Hematopoietic multipotent progenitor cell (in vitro differentiated cells): ENCODE data around the gene IFFO2. TPM values are rescaled to one million over a fixed set of nuclear protein-coding genes. Genes with fewer than 3 reads are reported as not detected.

Experiments used
- DNase-seq, 3 donors: peaks; one replicate each; pipeline ENCODE4 v3.0.0-alpha.2; 2011 to 2015; ENCODE audit warnings: low read depth in 2 of 3, low spot score in 2 of 3
- total RNA-seq: library from RNA; depleted of rRNA; stranded (reverse); fragments of >200 nt; gene quantifications from one replicate; pipeline ENCODE4 v1.2.3, GENCODE V29; 2012

The IFFO2 gene
- total RNA-seq, 1 donor = 30.7 TPM

DNA sequence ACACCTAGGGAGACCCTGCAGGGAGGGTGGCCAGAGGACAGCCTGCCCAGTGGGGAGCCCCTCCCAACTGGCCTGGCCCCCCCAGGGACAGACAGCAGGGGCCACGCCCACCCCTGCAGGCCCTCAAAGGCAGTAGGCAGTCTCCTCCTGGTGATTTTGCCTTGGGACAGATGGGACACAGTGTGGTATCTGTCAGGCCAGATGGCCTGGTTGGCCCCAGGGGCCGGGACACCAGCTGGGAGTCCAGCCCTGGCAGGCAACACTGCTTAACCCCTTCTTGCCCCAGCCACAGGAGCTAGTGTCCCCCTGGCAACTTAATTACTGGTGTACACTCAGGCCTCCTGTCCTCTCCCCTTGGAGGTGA lies 17.8 kb downstream of the IFFO2 start:
- no peak for DNase-seq

DNA sequence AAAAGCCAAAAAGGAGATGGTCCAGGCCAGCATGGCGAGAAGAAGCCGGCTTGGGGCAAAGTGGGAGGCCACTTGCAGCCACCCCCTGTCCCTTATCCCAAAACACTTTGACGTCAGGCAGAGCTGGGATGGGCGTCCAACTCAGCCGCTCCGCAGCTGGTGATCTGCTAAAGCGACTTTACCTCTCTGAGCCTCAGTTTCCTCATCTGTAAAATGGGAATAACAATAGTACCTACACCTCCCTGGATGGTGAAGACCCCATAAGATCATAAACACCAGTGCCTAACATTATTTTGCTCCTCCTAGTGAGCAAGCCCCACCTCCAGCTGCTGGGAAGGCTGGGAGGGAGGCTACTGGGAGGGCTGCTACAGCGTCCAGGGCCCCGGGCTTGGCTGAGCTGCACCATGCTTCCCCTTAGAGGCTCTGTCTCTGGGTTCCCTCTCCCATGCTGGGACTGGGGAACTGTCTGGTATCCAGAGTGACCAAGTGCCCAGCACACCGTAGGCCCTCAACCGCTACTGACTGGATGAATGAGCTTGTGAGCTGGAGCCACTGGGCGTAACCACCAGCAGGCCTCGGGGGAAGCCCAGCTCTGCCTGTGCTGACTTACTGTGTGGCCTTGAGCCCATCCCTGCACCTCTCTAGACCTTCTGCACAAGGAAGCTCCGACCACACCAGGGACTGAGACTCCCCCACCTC lies 18.3 kb downstream of the IFFO2 start:
- DNase-seq = no peak

DNA sequence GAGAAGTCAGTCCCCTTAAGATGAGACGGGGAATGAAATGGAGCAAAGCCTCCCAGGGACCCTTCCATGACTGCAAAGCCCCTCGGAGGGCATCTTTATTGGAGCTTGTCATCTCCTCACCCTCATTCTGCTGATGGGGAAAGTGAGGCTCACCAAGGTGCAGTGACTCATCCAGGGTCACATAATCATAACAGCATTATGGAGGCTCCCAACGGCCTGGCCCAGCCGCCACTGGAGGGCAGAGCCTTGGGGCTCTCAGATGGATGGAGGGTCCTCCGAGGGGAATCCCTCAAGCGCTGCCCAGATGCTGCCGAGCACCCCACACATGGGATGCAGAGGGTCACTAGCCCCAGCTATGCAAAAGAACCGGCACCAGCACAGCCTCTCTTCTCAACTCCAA lies 18.9 kb downstream of the IFFO2 start:
- no peak for DNase-seq

DNA sequence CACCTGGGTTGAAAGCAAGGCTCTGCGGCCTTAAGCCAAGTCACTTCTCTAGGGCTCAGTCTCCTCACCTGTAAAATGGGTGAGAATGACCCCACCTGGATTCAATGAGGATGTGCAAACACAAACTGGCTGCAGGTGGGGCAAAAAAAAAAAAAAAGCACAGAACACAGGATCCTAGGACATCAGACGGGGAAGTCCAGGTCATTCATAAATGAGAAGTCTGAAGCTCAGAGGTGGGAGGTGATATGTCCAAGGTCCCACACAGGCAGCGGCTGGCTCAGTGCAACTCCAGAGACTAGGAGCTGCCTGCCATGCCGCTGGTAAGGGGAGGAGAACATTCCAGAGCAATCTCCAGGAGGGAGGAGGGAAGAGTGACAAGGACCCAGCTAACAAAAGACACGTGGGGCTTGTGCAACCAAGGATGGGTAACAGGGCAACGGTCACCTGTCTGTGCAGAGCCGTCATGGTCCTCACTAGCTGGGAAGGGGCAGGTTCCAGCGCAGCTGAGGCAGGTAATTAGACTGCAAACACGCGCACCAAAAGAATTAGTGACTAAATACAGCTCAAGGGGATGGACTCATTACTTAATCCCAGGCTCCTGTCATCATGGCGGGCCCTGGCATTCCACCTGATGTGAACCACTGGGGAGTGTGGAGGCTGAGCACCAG lies 19.5 kb downstream of the IFFO2 start:
- DNase-seq = no peak

DNA sequence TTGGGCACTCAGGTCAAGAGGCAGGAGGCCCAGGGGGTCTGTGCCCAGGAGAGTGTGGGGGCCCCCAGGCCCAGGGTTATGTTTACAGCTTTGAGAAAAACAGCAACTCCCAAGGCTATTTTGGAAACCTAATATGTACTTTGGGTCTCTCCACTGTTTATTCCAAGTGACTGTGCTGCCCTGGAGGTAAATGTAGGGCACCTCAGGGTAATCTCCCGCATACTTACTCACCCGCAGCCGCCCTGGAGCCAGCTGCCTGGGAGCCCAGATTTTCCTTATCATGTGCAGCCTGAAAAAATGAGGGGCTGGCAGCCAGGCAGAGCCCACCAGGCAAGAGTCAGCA lies 20.0 kb downstream of the IFFO2 start:
- DNase-seq = no peak

DNA sequence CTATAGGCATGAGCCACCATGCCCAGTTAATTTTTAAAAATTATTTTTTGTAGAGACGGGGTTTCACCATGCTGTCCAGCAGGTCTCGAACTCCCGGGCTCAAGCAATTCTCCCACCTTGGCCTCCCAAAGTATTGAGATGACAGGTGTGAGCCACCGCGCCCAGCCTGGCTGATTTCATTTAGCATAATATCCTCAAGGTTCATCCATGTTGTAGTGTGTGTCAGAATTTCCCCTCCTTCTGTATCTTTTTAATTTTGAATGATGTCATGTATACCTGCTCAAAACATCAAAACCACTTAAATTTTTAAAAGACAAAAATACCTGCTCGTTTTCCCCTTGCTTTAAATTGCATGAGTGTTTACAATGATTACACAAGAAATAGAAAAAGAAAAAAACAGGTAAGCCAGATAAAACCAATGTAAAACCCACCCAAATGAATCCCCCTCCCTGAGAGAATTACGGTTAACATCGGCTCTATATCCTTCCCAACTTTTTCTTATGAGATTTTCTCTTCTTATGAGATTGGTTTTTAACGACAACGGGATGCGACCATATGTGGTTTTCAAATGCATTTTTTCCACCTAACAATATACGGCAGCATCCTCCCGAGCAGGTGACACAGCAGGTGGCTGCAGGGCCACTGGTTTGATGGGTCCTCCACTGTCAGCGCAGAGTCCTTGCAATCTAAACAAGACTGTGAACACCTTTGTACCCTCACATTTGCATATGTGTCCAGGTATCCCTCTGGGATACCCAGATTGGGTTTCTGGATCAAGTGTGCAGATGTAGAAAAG lies 22.1 kb downstream of the IFFO2 start:
- DNase-seq = no peak

DNA sequence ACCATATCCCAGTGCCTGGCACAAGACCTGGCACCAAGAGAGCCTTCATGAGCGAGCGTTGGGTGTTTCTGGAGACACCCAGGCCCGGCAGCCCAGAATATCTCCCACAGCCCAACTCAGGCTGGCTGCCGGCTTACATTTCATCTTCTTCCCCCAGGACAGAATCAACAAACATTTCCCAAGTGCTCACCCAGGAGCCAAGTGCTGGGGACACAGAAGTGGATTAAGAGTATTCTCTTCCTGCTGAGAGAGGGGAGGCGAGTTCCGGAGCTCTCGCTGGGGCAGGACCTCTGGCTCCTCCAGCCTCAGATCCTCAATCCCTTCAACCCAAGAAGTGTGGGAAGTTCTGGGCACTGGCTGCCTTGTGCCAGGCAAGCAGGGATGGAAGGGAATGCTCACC lies 23.6 kb downstream of the IFFO2 start:
- DNase-seq = no peak

DNA sequence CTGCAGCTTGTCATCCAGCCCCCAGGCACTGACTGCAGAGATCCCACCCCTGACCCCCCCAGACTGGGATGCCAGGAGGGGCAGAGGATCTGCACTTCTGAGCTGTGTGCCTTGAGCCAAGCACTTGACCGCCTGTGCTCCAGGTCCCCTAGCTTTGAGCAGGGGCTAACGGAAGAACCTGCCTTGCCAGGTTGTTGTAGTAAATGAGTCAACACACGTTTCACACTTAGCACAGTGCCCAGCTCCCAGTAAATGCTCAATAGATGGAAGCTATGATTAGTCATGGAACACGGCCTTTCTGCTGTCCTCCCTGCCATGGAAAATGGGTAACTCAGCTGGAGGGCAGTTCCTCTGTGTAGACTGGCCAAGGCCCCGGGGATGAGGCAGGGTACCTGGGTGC lies 24.1 kb downstream of the IFFO2 start:
- DNase-seq = no peak

DNA sequence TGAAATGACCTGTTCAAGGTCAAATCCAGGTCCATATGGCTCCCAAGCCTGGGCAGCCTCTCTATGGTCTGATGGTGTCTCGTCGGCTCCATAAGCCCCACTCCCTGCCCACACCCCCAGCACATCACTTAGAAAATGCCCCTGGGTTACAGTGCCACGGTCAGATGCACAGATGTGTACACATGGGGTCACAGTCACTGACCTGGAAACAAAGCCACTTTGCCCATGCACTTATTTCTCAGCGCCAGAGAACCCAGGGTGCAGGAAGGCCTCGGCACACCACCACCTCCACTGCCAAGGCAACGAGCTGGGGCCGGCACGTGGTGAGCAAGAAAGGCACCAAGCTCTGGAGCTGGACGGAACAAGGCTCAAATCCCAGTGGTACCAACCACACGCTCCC lies 24.7 kb downstream of the IFFO2 start:
- no peak for DNase-seq

DNA sequence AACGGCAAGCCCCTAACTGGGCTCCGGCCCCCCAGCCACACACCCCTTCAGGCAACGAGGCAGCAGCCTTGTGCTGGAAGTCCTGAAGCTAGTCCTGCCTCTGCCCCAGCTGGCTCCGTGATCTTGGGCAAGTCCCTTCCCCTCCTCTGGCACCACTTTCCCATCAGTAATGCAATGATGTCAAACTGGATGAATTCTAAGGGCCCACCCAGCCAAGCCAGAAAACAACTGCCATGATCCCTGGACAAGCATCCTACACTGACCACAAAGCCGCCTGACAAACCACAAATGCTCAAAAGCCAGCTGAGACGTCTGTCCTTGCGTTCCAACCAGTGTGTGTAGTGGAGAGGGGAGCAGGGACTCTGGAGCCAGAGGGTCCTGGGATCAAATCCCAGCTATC lies 26.8 kb downstream of the IFFO2 start:
- no peak for DNase-seq

DNA sequence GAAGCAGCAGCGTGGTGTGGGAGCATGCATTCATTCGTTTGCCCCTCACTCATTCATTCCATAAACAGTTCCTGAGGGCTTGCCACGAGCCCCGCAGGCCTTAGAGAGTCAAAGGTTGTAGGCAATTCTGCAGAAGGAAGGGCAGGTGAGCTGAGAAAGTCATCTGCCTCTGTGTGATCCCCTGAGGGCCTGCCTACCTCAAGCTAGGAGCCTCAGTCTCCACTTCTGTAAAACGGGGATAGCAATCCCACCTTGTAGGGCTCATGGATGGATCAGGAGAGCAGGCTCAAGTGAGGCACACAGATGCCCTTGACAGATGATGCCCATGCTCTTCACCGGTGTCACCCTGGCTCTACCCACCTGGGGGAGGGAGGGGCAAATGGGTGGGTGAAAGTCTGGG lies 27.5 kb downstream of the IFFO2 start:
- no peak for DNase-seq

DNA sequence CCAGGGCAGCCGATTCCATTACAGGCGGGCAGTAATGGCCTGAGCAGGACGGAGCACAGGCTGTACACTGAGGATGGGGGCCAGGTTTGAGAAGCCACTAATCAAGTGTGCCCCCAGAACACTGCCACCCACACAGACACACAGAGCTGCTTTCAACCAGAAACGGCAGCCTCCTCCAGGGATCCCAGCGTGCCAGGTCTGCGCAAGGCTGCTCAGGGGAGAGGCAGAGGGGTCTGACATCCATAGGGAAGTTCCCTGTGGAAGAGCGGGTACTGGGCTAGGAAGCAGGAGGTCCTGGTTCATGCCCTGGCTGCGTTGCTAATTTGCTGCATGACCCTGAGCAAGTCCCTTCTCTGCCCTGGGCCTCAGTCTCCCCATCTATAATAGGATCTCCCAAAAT lies 28.1 kb downstream of the IFFO2 start:
- no peak for DNase-seq

DNA sequence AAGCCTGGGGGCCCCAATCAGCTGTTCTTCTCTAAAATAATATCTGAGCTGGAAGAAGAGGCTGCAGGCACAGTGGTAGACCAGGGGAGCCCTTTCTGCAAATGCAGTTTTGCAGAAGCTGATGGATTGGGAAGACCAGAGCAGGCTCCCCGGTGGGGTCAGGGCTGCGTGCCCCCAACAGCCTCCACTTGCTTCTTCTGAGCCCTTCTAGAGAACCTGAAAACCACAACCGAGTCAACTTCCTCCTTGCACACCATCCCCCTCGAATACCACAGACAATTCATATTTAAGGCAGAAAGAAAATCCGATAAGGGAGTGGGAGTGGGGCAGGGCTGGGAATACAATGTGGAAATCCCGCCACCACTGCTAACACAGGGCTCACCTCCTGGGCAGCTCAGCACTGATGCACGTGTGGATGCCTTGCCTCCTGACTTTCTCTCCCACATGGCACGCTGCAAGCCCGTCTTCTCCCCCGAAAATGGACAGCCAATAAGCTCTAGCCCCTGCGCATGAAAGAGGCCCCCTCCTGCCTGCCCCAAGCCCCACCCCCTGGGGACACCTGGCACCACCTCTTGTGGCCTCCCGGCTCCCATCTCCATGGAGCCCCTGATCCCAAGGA lies 28.7 kb downstream of the IFFO2 start:
- peak in 1 of 3 donors; percentile 81 for DNase-seq

DNA sequence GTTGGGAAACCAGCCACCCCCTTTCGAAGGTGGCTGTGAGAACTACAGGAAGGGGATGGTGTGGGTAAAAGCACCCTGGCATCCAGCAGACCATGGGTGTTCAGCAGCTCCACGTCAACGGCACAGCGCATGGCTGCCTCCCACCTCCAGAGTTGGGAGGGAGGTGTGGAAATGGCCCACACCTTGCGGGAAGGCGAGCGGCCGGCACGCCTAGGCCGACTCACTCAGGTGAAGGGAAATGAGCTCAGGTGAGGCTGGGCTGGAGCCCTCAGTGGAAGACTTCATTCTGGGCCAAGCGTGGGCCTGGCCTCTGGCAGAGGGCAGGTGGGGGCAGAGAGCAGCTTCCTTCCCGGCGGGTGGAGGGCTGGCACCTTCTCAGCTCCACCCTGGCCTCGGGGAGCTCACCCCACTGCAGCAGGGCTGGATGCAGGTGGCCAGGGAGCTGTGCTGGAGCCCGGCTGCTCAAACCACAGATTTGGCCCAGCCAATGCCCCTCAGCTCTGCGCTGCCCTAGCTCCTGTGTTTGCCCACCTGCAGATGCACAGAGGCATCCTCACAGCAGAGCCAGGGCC lies 29.3 kb downstream of the IFFO2 start:
- DNase-seq = no peak

DNA sequence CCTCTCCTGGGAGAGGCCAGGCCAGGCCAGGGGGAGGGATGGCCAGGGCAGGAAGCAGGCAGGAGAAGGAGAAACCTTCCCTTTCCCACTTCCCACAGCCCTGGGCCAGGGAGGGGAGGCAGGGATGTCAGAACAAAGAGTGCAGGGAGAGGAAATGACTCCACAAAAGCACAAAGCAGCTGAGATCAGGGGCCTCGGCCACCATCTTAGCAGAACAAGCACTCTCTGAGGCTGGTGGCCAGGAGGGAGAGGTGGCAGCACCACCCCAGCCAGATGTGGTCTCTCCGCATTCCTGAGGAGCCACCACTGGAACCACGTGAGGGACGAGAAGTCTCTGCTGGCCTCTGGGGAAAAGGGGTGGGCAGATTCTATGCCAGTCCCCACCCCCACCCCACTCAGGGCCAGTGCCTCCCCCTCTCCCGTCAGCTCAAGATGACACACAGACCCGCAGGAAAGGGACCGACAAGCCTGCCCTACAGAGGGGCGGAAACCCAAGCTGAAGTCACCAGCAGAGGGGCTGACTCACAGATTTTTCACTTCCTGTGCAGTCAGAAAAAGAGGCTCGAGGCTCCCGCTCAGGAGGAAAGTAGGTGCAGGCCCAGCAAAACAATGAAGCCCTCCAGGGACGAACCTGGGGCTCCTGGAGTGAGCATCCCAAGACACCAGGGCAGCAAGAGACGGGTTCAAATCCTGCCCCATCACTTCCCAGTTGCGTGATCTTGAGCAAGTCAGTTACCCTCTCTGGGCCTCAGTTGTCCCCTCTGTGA lies 30.0 kb downstream of the IFFO2 start:
- DNase-seq = peak; percentile 52 to 96 (median 94)

DNA sequence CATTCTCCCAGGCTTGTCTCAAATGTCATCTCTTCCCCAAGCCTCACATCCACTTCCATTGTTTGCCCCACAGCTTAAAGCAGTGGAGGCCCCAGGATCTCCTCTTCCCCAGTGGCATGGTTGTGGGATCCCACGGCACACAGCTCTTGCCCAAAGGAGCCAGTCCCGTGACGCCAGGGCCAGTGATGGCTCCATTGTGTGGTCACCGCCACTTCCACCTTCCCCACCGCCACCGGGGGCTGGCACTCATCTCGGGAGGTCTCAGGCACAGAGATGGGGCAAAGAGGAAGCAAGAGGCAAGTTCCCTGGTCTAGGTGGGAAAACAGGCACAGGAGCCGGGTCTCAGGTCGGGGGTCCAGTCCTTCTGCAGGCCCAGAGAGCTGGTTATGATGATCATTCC lies 31.2 kb downstream of the IFFO2 start:
- no peak for DNase-seq

DNA sequence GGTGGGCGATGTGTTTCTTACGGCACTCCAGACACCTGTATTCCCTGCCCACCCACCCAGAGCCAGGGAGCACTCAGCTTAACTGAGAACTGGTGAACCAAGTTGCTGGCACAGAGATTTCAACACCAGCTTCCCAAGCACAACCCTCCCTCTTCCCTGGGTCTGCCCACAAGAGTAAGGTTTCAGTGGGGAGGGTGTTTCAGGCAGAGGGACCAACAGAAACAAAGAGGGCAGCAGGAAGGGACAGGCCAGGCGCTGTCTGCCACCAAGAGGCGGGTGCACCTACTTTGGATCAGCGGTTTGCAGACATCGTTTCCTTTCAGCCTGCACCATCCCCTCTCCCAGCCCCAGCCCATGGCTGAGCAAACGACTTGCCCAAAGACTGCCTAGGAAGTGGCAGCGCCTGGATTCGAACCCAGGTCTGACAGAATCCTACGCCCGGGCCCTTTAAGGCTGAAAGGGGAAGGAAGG lies 32.2 kb downstream of the IFFO2 start:
- DNase-seq = no peak

DNA sequence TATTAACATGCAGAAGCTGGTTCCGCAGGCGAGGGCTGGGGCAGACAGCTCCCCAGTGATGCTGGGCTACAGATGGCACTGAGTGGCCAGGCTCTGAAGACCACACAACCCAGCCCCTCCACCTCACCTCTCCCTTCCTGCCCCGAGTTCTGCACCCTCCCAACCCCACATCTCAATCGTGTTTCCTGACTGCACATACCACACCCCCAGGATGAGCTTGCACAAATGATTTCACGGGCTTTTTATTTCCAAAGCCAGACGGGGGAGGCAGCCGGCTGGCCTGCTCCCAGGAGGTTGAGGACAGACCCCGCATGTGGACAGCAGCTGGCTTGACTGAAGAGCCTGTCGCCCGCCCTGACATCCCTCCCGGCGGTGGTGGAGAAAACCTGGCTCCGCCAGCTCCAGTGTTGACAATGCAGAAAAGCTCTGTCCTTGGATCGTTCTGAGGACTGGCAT lies 32.7 kb downstream of the IFFO2 start:
- peak in 2 of 3 donors; percentile 83 to 95 for DNase-seq

DNA sequence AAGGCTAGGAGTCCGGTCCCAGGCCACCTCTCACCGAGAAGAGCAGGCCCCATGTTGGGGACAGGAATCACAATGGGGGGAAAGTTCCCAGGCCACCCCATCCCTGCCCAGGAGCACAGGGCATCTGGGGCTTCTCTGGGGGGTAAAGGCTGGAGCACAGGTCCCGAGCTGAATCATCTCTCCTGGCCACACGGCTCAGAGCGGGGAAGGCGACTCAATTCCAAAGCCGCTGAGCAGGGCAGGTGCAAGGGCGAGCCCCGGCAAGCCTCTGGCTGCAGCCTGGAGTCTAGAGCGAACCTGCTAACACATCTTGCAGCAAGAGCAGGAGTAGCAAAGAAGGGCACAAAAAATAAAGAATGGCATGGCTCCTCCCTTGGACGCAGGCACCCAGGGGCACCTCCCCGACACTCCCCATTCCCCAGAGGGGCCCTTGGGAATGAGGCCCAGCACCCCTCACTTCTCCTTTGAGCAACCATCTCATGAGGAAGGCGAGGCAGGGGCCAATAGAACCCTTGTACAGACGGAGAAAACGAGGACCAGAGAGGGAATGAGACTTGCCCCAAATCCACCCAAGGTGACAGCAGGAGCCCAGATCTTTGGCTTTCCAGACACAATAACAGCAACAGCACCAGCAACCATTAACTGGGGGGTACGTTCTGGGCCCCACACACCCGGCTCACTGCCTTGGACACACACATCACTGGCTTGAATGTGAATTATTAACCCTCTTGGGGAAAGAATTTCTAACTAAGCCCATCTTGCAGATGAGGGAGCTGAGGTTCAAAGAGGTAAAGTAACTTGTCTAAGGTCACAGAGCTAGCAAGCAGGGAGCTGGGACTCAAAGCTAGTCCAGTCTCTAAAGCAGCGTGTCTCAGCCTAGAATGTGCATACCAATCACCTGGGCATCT lies 33.4 kb downstream of the IFFO2 start:
- no peak for DNase-seq
